A673 (cell line): Measurements from ENCODE around the gene PASK. TPM values are rescaled to one million over a fixed set of nuclear protein-coding genes. Genes with fewer than 3 reads are reported as not detected.

Experiments used
- BruUV-seq: library from RNA; stranded (reverse); fragments of 400-500 nt; replicated peaks from 2 replicates; lab custom pipeline; 2021; lab: Mats Ljungman, UMichigan
- CTCF ChIA-PET: fragments of 300-600 bp; sonication (Branson Sonifier 250); formaldehyde crosslinking; loops from one replicate; lab custom pipeline; 2022; ENCODE audit warnings: antibody characterized with exemption; lab: Charles Lee
- POLR2A ChIA-PET: fragments of 300-600 bp; sonication (Branson Sonifier 250); formaldehyde crosslinking; loops from one replicate; lab custom pipeline; 2022; ENCODE audit warnings: antibody characterized with exemption; ENCODE audit not compliant: low non-redundant PET; lab: Charles Lee
- DNase-seq: peaks from one replicate; pipeline ENCODE4 v3.0.0-alpha.2; 2015; ENCODE audit warnings: low spot score
- H3K27ac ChIP-seq: fragments of 200-600 bp; sonication (generic); 2 replicates; pipeline ENCODE4 v1.5.1; 2016; ENCODE audit warnings: mixed run types, low read depth, mild to moderate bottlenecking, mixed read lengths, antibody characterized with exemption, low read length; ENCODE audit not compliant: poor library complexity, severe bottlenecking
- H3K27me3 ChIP-seq: fragments of 200-600 bp; sonication (generic); replicated peaks from 2 replicates; pipeline ENCODE4 v1.6.1; 2017; ENCODE audit warnings: mixed run types, low read depth, mild to moderate bottlenecking, mixed read lengths, antibody characterized with exemption, low read length; ENCODE audit not compliant: insufficient read depth, poor library complexity
- H3K36me3 ChIP-seq: fragments of 200-600 bp; sonication (generic); 2 replicates; pipeline ENCODE4 v1.6.1; 2016; ENCODE audit warnings: mixed run types, mild to moderate bottlenecking, mixed read lengths, antibody characterized with exemption, low read length; ENCODE audit not compliant: insufficient read depth, poor library complexity, severe bottlenecking
- H3K4me1 ChIP-seq: fragments of 200-600 bp; sonication (generic); 2 replicates; pipeline ENCODE4 v1.6.1; 2017; ENCODE audit warnings: mixed run types, mild to moderate bottlenecking, mixed read lengths, antibody characterized with exemption, low read length; ENCODE audit not compliant: insufficient read depth, poor library complexity, severe bottlenecking
- H3K4me3 ChIP-seq: fragments of 200-600 bp; sonication (generic); 2 replicates; pipeline ENCODE4 v1.5.1; 2016; ENCODE audit warnings: low read depth, mixed run types, mild to moderate bottlenecking, mixed read lengths, low read length; ENCODE audit not compliant: poor library complexity, severe bottlenecking
- H3K9me3 ChIP-seq: fragments of 200-600 bp; sonication (generic); 2 replicates; pipeline ENCODE4 v1.6.1; 2016; ENCODE audit warnings: mixed run types, low read depth, mild to moderate bottlenecking, mixed read lengths, antibody characterized with exemption, low read length; ENCODE audit not compliant: poor library complexity, severe bottlenecking
- CTCF ChIP-seq: fragments of 300-800, 200-600 bp; sonication (generic); conservative IDR thresholded peaks from 2 replicates; pipeline ENCODE4 v1.5.1; 2017; ENCODE audit warnings: low read depth, mild to moderate bottlenecking, antibody characterized with exemption, low read length, moderate library complexity, mixed read lengths
- EZH2 ChIP-seq: fragments of 200-600 bp; sonication (generic); IDR thresholded peaks from 2 replicates; pipeline ENCODE4 v1.6.1; 2017; ENCODE audit warnings: borderline replicate concordance, low read depth, mild to moderate bottlenecking, mixed read lengths, antibody characterized with exemption, low read length; ENCODE audit not compliant: poor library complexity, severe bottlenecking
- intact Hi-C: fragments of 100-400 bp; cut with micrococcal nuclease; formaldehyde crosslinking; loops from one replicate; pipeline ENCODE4 v1.10.0; 2022; ENCODE audit not compliant: unreplicated experiment
- total RNA-seq: library from RNA; stranded (reverse); gene quantifications from 2 replicates; pipeline ENCODE4 v1.2.3, GENCODE V29; 2021

PASK gene
- total RNA-seq, 1 experiment from 2014 or later: 59.4 TPM

- Histone ChIP-seq H3K27ac (no peak overlapping the region), H3K4me1 (no peaks in the 10 kb centered on the region), H3K36me3 (peaks cover 1% of the 10 kb centered on the region), H3K9me3 (no peaks in the 10 kb centered on the region), H3K27me3 (no peaks in the 10 kb centered on the region), H3K4me3 (no peak overlapping the region)
- intact Hi-C loops: no loop called here
- no TSS peak for BruUV-seq
- TF ChIP-seq EZH2: no peak
- ChIA-PET POLR2A (no interaction called here), CTCF (no interaction called here)
- no peak for DNase-seq
Measured at GRCh38 chr2:241081190-241081642, 68.1 kb downstream of the PASK start.

- Histone ChIP-seq H3K4me1 (no peaks in the 10 kb centered on the region), H3K9me3 (no peaks in the 10 kb centered on the region), H3K27ac (no peak overlapping the region), H3K4me3 (no peak overlapping the region), H3K36me3 (no peaks in the 10 kb centered on the region), H3K27me3 (no peaks in the 10 kb centered on the region)
- POLR2A ChIA-PET: no interaction called here
- BruUV-seq: no TSS peak
- CTCF ChIA-PET: no interaction called here
- TF ChIP-seq EZH2 (no peak), CTCF (no peak)
- DNase-seq: no peak
- intact Hi-C loops: no loop called here
Measured at GRCh38 chr2:241080405-241081189, 68.7 kb downstream of the PASK start.

- no TSS peak for BruUV-seq
- intact Hi-C loops: loop anchor here (10.0 kb wide), 1 partner anchor 160 kb away; no protein-coding TSS in a partner anchor
Measured at GRCh38 chr2:241074901-241075540, 74.3 kb downstream of the PASK start.

More at GRCh38 chr2:241074901-241075540, 74.3 kb downstream of the PASK start:
- POLR2A ChIA-PET: no interaction called here
- Histone ChIP-seq H3K27ac (no peak overlapping the region), H3K9me3 (no peaks in the 10 kb centered on the region), H3K36me3 (no peaks in the 10 kb centered on the region), H3K27me3 (no peaks in the 10 kb centered on the region), H3K4me1 (no peaks in the 10 kb centered on the region), H3K4me3 (no peak overlapping the region)
- TF ChIP-seq CTCF (no peak), EZH2 (no peak)
- CTCF ChIA-PET: no interaction called here
- DNase-seq: no peak
